Stimulated activated naive CD8-positive, alpha-beta T cell treated with anti-CD3 and anti-CD28 coated beads, Interleukin-15, Interleukin-2, amounts not matched to agents 100 ng/mL and 50 ng/mL, for 24 hours (primary cell): ENCODE results near the gene FLVCR2.
A peak's percentile ranks its signal among the peaks of the same experiment; 100 is the strongest.

Experiments used
- H3K27ac Mint-ChIP-seq: one replicate; pipeline ENCODE4 v1.8.0; 2021; ENCODE audit warnings: mild to moderate bottlenecking, mixed read lengths
- H3K27me3 Mint-ChIP-seq: one replicate; pipeline ENCODE4 v1.8.0; 2021; ENCODE audit warnings: mixed read lengths
- H3K36me3 Mint-ChIP-seq: one replicate; pipeline ENCODE4 v1.8.0; 2021; ENCODE audit warnings: low read depth, mixed read lengths
- H3K4me1 Mint-ChIP-seq: one replicate; pipeline ENCODE4 v1.8.0; 2021; ENCODE audit warnings: low read depth, mixed read lengths
- H3K4me3 Mint-ChIP-seq: one replicate; pipeline ENCODE4 v1.8.0; 2021; ENCODE audit warnings: mild to moderate bottlenecking, mixed read lengths
- H3K9me3 Mint-ChIP-seq: one replicate; pipeline ENCODE4 v1.8.0; 2021; ENCODE audit warnings: mixed read lengths

FLVCR2 gene

GRCh38 chr14:75566321-75566720 lies 12.1 kb upstream of the FLVCR2 start:
- Mint-ChIP-seq H3K36me3 (no peaks in the 10 kb centered on the region), H3K27me3 (no peaks in the 10 kb centered on the region), H3K27ac (peak overlapping the region; percentile 97), H3K4me1 (peaks cover 90% of the 10 kb centered on the region), H3K9me3 (no peaks in the 10 kb centered on the region), H3K4me3 (peak overlapping the region; percentile 46)

- Mint-ChIP-seq H3K9me3 (no peaks in the 10 kb centered on the region), H3K27ac (peak overlapping the region; percentile 97), H3K27me3 (no peaks in the 10 kb centered on the region), H3K36me3 (no peaks in the 10 kb centered on the region), H3K4me3 (peak overlapping the region; percentile 46), H3K4me1 (peaks cover 90% of the 10 kb centered on the region)
Observed at GRCh38 chr14:75566752-75567151, 11.7 kb upstream of the FLVCR2 start.

GRCh38 chr14:75568140-75568539 lies 10.3 kb upstream of the FLVCR2 start:
- Mint-ChIP-seq H3K9me3 (no peaks in the 10 kb centered on the region), H3K27me3 (no peaks in the 10 kb centered on the region), H3K4me1 (peaks cover 78% of the 10 kb centered on the region), H3K36me3 (no peaks in the 10 kb centered on the region), H3K27ac (peak overlapping the region; percentile 54), H3K4me3 (no peak overlapping the region)

- Mint-ChIP-seq H3K36me3 (no peaks in the 10 kb centered on the region), H3K27me3 (no peaks in the 10 kb centered on the region), H3K4me3 (no peak overlapping the region), H3K4me1 (peaks cover 75% of the 10 kb centered on the region), H3K9me3 (no peaks in the 10 kb centered on the region), H3K27ac (no peak overlapping the region)
Observed at GRCh38 chr14:75568791-75569190, 9.6 kb upstream of the FLVCR2 start.

- H3K9me3 Mint-ChIP-seq: no peaks in the 10 kb centered on the region
- H3K27me3 Mint-ChIP-seq: no peaks in the 10 kb centered on the region
- H3K36me3 Mint-ChIP-seq: no peaks in the 10 kb centered on the region
- peaks cover 58% of the 10 kb centered on the region for H3K4me1 Mint-ChIP-seq
- no peak overlapping the region for H3K4me3 Mint-ChIP-seq
- H3K27ac Mint-ChIP-seq: peak overlapping the region; percentile 28
Observed at GRCh38 chr14:75570797-75571196, 7.6 kb upstream of the FLVCR2 start.

- Mint-ChIP-seq H3K27me3 (no peaks in the 10 kb centered on the region), H3K27ac (no peak overlapping the region), H3K4me1 (peaks cover 52% of the 10 kb centered on the region), H3K36me3 (no peaks in the 10 kb centered on the region), H3K4me3 (no peak overlapping the region), H3K9me3 (no peaks in the 10 kb centered on the region)
Observed at GRCh38 chr14:75572104-75572503, 6.3 kb upstream of the FLVCR2 start.

- no peak overlapping the region for H3K4me3 Mint-ChIP-seq
- H3K9me3 Mint-ChIP-seq: no peaks in the 10 kb centered on the region
- no peaks in the 10 kb centered on the region for H3K36me3 Mint-ChIP-seq
- H3K4me1 Mint-ChIP-seq: peaks cover 33% of the 10 kb centered on the region
- peaks cover 5% of the 10 kb centered on the region for H3K27me3 Mint-ChIP-seq
- H3K27ac Mint-ChIP-seq: no peak overlapping the region
Observed at GRCh38 chr14:75577090-75577489, 1.3 kb upstream of the FLVCR2 start.

- Mint-ChIP-seq H3K27ac (peak overlapping the region; percentile 61), H3K4me1 (peaks cover 33% of the 10 kb centered on the region), H3K36me3 (no peaks in the 10 kb centered on the region), H3K27me3 (peaks cover 5% of the 10 kb centered on the region), H3K9me3 (no peaks in the 10 kb centered on the region), H3K4me3 (peak overlapping the region; percentile 82)
Observed at GRCh38 chr14:75577729-75578101, 705 bp upstream of the FLVCR2 start.

- H3K4me1 Mint-ChIP-seq: peaks cover 33% of the 10 kb centered on the region
- peak overlapping the region; percentile 82 for H3K4me3 Mint-ChIP-seq
- no peaks in the 10 kb centered on the region for H3K36me3 Mint-ChIP-seq
- no peaks in the 10 kb centered on the region for H3K9me3 Mint-ChIP-seq
- H3K27me3 Mint-ChIP-seq: peaks cover 5% of the 10 kb centered on the region
- no peak overlapping the region for H3K27ac Mint-ChIP-seq
Observed at GRCh38 chr14:75578786-75579337, 442 bp downstream of the FLVCR2 start.

GRCh38 chr14:75579338-75579864 lies 981 bp downstream of the FLVCR2 start:
- H3K4me3 Mint-ChIP-seq: peak overlapping the region; percentile 82
- peaks cover 5% of the 10 kb centered on the region for H3K27me3 Mint-ChIP-seq
- no peaks in the 10 kb centered on the region for H3K36me3 Mint-ChIP-seq
- H3K27ac Mint-ChIP-seq: peak overlapping the region; percentile 24
- H3K9me3 Mint-ChIP-seq: no peaks in the 10 kb centered on the region
- H3K4me1 Mint-ChIP-seq: peaks cover 33% of the 10 kb centered on the region

- H3K4me3 Mint-ChIP-seq: peak overlapping the region; percentile 82
- no peaks in the 10 kb centered on the region for H3K36me3 Mint-ChIP-seq
- H3K27me3 Mint-ChIP-seq: peaks cover 5% of the 10 kb centered on the region
- H3K9me3 Mint-ChIP-seq: no peaks in the 10 kb centered on the region
- no peak overlapping the region for H3K27ac Mint-ChIP-seq
- H3K4me1 Mint-ChIP-seq: peaks cover 33% of the 10 kb centered on the region
Observed at GRCh38 chr14:75579882-75580281, 1.5 kb downstream of the FLVCR2 start.

GRCh38 chr14:75587388-75587787 lies 9.0 kb downstream of the FLVCR2 start:
- H3K9me3 Mint-ChIP-seq: no peaks in the 10 kb centered on the region
- H3K4me3 Mint-ChIP-seq: no peak overlapping the region
- H3K36me3 Mint-ChIP-seq: no peaks in the 10 kb centered on the region
- H3K27ac Mint-ChIP-seq: no peak overlapping the region
- no peaks in the 10 kb centered on the region for H3K27me3 Mint-ChIP-seq
- no peaks in the 10 kb centered on the region for H3K4me1 Mint-ChIP-seq

- H3K9me3 Mint-ChIP-seq: no peaks in the 10 kb centered on the region
- peaks cover 5% of the 10 kb centered on the region for H3K36me3 Mint-ChIP-seq
- H3K27ac Mint-ChIP-seq: no peak overlapping the region
- no peaks in the 10 kb centered on the region for H3K27me3 Mint-ChIP-seq
- H3K4me1 Mint-ChIP-seq: no peaks in the 10 kb centered on the region
- no peak overlapping the region for H3K4me3 Mint-ChIP-seq
Observed at GRCh38 chr14:75589931-75590330, 11.5 kb downstream of the FLVCR2 start.

- H3K36me3 Mint-ChIP-seq: peaks cover 5% of the 10 kb centered on the region
- no peak overlapping the region for H3K4me3 Mint-ChIP-seq
- H3K27ac Mint-ChIP-seq: no peak overlapping the region
- H3K4me1 Mint-ChIP-seq: no peaks in the 10 kb centered on the region
- H3K27me3 Mint-ChIP-seq: no peaks in the 10 kb centered on the region
- no peaks in the 10 kb centered on the region for H3K9me3 Mint-ChIP-seq
Observed at GRCh38 chr14:75591331-75591946, 13.0 kb downstream of the FLVCR2 start.

- Mint-ChIP-seq H3K4me3 (no peak overlapping the region), H3K36me3 (peaks cover 5% of the 10 kb centered on the region), H3K27ac (no peak overlapping the region), H3K4me1 (no peaks in the 10 kb centered on the region), H3K9me3 (no peaks in the 10 kb centered on the region), H3K27me3 (no peaks in the 10 kb centered on the region)
Observed at GRCh38 chr14:75591987-75592575, 13.7 kb downstream of the FLVCR2 start.
